ENCODE measurements around the gene CNIH2. TPM values are rescaled to one million over a fixed set of nuclear protein-coding genes. Genes with fewer than 3 reads are reported as not detected.

Gene CNIH2
- total and polyA plus RNA-seq, 2 experiments from 2014 or later, result 2.1 to 8.9 TPM

DNA sequence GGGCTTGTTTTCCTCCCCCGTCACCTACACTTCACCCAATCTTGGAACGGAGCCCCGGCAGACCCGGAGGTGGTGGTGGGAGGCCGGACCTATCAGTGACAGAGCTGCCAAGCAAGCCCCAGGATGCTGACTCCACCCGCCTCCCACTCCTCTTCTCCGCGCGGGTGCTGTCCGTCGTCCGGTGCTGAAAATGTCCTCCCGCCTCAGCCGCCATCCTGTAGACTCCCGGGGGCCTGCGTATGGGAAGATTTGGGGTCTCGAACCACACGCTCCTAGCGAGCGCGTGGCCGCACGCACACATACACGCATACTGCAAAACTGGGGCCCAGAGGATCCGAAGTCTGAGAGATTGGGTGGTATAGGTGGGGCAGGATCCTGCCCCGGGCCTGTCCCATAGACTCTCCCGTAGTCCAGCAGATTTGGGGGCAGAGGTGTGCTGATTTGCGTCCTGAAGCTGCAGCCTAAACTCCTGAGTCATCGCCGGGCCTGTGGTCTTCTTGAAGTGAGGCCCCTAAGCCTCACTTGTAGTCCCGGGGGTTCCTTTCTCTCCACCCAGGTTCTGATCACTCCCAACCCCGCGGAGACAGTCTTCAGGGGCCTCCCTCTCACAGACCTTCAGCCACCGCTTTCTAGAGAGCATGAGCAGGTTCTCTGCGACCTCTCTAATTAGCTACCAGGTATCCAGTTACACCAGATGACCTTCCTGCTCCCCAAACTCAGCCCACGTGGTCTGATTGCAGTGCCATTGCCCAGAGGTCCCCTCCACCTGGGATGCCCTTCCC is 11.8 kb downstream of the CNIH2 start:
- TF ChIP-seq, protein P1, sequence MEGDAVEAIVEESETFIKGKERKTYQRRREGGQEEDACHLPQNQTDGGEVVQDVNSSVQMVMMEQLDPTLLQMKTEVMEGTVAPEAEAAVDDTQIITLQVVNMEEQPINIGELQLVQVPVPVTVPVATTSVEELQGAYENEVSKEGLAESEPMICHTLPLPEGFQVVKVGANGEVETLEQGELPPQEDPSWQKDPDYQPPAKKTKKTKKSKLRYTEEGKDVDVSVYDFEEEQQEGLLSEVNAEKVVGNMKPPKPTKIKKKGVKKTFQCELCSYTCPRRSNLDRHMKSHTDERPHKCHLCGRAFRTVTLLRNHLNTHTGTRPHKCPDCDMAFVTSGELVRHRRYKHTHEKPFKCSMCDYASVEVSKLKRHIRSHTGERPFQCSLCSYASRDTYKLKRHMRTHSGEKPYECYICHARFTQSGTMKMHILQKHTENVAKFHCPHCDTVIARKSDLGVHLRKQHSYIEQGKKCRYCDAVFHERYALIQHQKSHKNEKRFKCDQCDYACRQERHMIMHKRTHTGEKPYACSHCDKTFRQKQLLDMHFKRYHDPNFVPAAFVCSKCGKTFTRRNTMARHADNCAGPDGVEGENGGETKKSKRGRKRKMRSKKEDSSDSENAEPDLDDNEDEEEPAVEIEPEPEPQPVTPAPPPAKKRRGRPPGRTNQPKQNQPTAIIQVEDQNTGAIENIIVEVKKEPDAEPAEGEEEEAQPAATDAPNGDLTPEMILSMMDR (IDR thresholded peaks at IDR 0.05; ENCODE audit: low read depth, low read length), result no peak
- H3K27ac ChIP-seq, result peak overlapping the region; percentile 84
- peaks cover 4% of the 10 kb centered on the region for H3K4me1 ChIP-seq (ENCODE audit: low read depth)
- peaks cover 43% of the 10 kb centered on the region for H3K27me3 ChIP-seq
- peak overlapping the region; percentile 41 for H3K4me3 ChIP-seq
- H3K36me3 ChIP-seq, result no peaks in the 10 kb centered on the region
- peak in 1 of 2 donors; percentile 90 for DNase-seq (ENCODE audit: low read depth in 1 of 2, low spot score in 1 of 2)
- no peaks in the 10 kb centered on the region for H3K9me3 ChIP-seq (ENCODE audit: low read depth)

DNA sequence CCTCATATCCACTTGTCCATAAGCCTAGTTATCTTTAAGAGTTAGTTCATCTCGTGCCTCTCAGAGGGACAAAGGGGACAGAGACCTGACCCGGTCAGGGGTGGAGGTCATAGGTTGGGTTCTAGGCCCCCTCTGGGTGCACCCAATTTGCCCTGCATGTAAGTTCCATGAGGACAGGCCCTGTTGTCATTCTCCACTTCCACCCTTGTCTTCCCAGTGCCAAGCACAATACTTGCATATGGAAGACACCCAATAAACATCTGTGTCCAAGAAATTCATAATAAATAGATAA is 12.3 kb downstream of the CNIH2 start:
- TF ChIP-seq, protein P1 (IDR thresholded peaks at IDR 0.05; ENCODE audit: low read depth, low read length), result no peak
- Histone ChIP-seq H3K27me3 (peaks cover 44% of the 10 kb centered on the region), H3K36me3 (no peaks in the 10 kb centered on the region), H3K4me1 (ENCODE audit: low read depth) (peaks cover 4% of the 10 kb centered on the region), H3K9me3 (ENCODE audit: low read depth) (no peaks in the 10 kb centered on the region), H3K4me3 (no peak overlapping the region), H3K27ac (no peak overlapping the region)
- no peak for DNase-seq (ENCODE audit: low read depth in 1 of 2, low spot score in 1 of 2)

DNA sequence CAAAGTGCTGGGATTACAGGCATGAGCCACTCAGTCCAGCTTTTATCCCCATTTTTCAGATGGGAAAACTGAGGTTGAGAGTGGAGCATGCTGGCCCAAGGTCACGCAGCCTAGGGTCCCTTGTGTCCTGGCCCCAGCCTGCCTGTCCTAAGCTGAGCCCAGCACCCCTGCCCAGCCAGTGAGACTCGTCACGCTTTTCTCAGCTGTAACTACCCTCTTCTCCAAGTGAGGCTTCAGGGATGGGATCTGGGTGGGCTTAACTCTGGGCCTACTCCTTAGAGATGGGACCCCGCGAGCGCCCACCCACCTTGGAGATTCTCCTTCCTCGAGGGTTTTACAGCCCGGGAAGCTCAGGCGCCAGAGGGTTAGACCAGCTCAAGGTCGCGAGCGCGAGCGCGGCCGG is 13.3 kb downstream of the CNIH2 start:
- no peak for DNase-seq (ENCODE audit: low read depth in 1 of 2, low spot score in 1 of 2)
- no peaks in the 10 kb centered on the region for H3K36me3 ChIP-seq
- no peaks in the 10 kb centered on the region for H3K9me3 ChIP-seq (ENCODE audit: low read depth)
- H3K27ac ChIP-seq, result no peak overlapping the region
- H3K4me3 ChIP-seq, result peak overlapping the region; percentile 14
- TF ChIP-seq, protein P1 (IDR thresholded peaks at IDR 0.05; ENCODE audit: low read depth, low read length), result no peak
- H3K27me3 ChIP-seq, result peaks cover 47% of the 10 kb centered on the region
- peaks cover 4% of the 10 kb centered on the region for H3K4me1 ChIP-seq (ENCODE audit: low read depth)

DNA sequence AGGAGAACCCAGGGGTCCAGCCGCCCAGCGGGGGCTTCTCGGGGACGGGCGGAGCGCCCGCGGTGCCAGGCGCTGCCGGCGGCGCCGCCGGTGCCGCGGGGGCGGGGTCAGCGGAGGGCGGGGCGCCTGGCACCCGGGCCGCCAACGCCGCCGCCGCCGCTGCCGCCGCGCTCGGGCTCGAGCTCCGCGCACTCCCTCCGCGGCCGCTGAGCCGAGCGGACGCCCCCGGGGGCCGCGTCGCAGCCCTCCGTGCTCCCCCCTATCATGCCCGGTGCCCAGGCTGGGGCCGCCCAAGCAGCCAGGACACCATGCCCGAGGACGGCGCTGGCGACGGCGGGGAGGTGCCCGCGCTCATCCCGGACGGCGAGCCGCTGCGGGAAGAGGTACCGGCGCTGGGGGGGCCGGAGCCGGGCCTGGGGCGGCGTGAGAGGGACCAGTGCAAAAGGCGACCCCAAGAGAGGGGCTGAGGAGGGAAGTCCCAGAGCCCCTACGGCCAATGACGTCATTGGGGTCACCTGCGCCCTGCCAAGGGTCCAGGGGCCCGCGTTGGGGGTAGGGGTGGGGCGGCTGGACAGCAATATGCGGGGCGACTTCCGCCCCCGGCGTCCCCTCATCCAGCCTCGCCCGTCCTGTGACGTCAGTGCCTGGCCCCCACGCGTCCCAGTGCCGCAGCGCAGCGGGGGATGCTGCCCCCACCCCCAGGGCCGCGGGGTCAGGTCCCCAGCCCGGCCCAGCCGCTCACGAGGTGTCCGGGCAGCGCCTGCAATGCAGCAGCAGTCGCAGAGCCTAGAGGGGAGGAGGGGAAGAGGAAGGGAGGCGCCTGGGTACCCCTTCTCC is 13.9 kb downstream of the CNIH2 start, which contains the start of gene TMEM151A:
Gene TMEM151A (plus strand): TSS at position 189 of the 837 bp plus-strand sequence. CDS start 120 bp downstream, at position 309.
- H3K27ac ChIP-seq, result no peak within 1 kb of the TSS
- no peak for DNase-seq (ENCODE audit: low read depth in 1 of 2, low spot score in 1 of 2)
- no peaks in the 10 kb centered on the region for H3K9me3 ChIP-seq (ENCODE audit: low read depth)
- peaks cover 4% of the 10 kb centered on the region for H3K4me1 ChIP-seq (ENCODE audit: low read depth)
- peaks cover 47% of the 10 kb centered on the region for H3K27me3 ChIP-seq
- TF ChIP-seq, protein P1 (IDR thresholded peaks at IDR 0.05; ENCODE audit: low read depth, low read length), result no peak
- H3K4me3 ChIP-seq, result peak within 1 kb of the TSS; percentile 37
- no peaks in the 10 kb centered on the region for H3K36me3 ChIP-seq

DNA sequence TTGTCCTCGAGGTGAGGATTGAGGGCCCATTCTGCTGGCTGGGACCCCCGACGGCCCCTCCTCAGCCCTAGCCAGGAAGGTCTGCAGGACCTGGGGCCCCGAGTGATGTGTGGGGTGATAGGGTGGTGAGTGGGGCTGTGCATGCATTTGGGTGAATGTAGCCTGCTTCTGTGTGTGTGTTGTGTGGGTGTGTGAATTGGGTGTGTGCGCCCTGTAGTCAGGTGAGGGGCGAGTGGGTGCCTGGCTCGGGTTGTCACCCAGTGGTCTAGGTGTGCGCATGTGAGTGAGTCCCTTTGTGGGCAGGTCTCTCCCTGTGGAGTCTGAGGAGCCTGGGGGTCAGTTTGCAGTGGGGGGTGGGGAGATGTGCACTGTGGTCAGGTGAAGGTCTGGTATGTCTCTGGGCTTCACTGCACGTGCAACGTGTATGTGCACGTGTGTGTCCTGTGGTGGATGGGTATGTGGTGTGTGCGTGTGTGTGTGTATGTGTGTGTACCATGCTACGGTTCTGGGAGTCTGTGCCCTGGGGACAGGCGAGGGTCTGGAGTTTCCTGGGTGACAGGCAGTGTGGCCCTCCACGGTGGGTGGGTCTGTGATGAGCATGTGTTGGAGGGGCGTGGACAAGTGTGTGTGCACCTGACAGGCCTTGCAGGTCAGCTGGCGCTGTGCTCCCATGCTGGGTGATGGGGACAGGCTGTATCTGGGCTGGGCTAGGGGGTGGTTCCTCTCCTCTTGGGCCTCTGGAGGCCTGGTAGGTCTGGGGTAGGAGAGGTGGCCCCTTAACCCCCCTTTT is 14.8 kb downstream of the CNIH2 start:
- TF ChIP-seq, protein P1 (IDR thresholded peaks at IDR 0.05; ENCODE audit: low read depth, low read length), result no peak

More for the DNA sequence above, 14.8 kb downstream of the CNIH2 start:
- Histone ChIP-seq H3K4me1 (ENCODE audit: low read depth) (peaks cover 4% of the 10 kb centered on the region), H3K4me3 (no peak overlapping the region), H3K27ac (no peak overlapping the region), H3K9me3 (ENCODE audit: low read depth) (no peaks in the 10 kb centered on the region), H3K36me3 (no peaks in the 10 kb centered on the region), H3K27me3 (peaks cover 47% of the 10 kb centered on the region)
- DNase-seq (ENCODE audit: low read depth in 1 of 2, low spot score in 1 of 2), result no peak
